ENCODE measurements around the gene UBE2L5. TPM values are rescaled to one million over a fixed set of nuclear protein-coding genes. Genes with fewer than 3 reads are reported as not detected.

UBE2L5 gene
- total and polyA plus RNA-seq, 2 experiments from 2014 or later: not detected

DNA sequence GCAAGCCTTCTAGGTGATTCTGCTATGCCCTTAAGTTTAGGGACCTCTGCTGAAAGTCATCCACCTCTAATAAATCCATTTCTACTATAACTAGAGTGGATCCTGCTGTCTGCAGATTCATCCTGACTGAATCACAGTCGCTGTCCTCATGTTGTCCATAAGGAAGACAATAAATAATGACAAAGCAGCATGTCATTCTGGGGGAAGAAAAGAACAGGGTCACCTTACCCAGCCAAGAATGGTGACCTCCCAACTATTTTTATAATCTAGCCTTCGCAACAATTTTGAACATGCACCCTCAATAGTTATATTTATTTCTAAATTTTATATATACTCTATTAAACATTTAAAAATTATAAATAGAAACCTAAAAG, 45.0 kb upstream of the UBE2L5 start:
- Histone ChIP-seq H3K9me3 (ENCODE audit: low read depth) (no peaks in the 10 kb centered on the region), H2AFZ (no peak overlapping the region), H3K4me2 (ENCODE audit: unreplicated experiment) (no peak overlapping the region), H3K9ac (no peak overlapping the region), H3K27ac (no peak overlapping the region), H3K4me1 (ENCODE audit: insufficient read depth) (0 out of 2 replicates have a peak, but pooled peaks cover 1% of the 10 kb centered on the region), H4K20me1 (ENCODE audit: insufficient read depth) (no peaks in the 10 kb centered on the region), H3F3A (ENCODE audit: insufficient read depth) (no peaks in the 10 kb centered on the region), H3K36me3 (ENCODE audit: low read depth) (no peaks in the 10 kb centered on the region), H3K27me3 (replicated peaks; ENCODE audit: insufficient read depth) (no peaks in the 10 kb centered on the region), H3K9me2 (ENCODE audit: insufficient read depth) (no peaks in the 10 kb centered on the region), H3K79me2 (ENCODE audit: insufficient read depth) (no peaks in the 10 kb centered on the region), H3K4me3 (no peak overlapping the region)
- 59 to 62% methylated on average over 2 of the region's 2 CpGs for WGBS, 2 experiments (ENCODE audit: low coverage in 1 of 2, low lambda C conversion rate in 2 of 2, missing lambda C conversion rate in 2 of 2)
- DNase-seq: no peak
- in situ Hi-C loops (cut with MboI): no loop called here
- TF ChIP-seq EZH2 (IDR thresholded peaks at IDR 0.05; ENCODE audit: insufficient read depth, poor library complexity, severe bottlenecking) (no peak), EZH2phosphoT487 (IDR thresholded peaks at IDR 0.05; ENCODE audit: insufficient read depth, low read depth) (no peak)

DNA sequence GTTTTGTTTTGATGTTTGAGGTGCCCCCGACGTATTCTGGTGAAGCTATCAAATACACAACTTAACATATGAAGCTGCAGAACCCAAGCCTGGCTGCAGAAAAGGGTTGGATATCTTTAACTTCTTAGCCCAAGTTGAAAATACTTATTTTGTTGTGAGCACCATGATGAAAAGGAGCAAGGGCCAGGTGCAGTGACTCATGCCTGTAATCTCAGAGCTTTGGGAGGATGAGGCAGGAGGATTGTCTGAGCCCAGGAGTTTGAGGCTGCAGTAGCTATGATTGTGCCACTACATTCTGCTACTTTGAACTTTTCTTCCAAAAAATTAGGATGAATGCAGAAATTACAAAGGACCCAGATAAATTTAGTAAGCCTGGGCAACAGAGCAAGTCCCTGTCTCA, 44.1 kb upstream of the UBE2L5 start:
- H3K9me2 ChIP-seq (ENCODE audit: insufficient read depth): no peaks in the 10 kb centered on the region
- no peaks in the 10 kb centered on the region for H3K36me3 ChIP-seq (ENCODE audit: low read depth)
- H3K4me3 ChIP-seq: no peak overlapping the region
- WGBS, 2 experiments (ENCODE audit: low coverage in 1 of 2, low lambda C conversion rate in 2 of 2, missing lambda C conversion rate in 2 of 2): 86 to 89% methylated on average over 2 of the region's 2 CpGs
- in situ Hi-C loops (cut with MboI): no loop called here
- H3K27ac ChIP-seq: no peak overlapping the region
- no peak overlapping the region for H3K4me2 ChIP-seq (ENCODE audit: unreplicated experiment)
- H3K79me2 ChIP-seq (ENCODE audit: insufficient read depth): no peaks in the 10 kb centered on the region
- no peak for TF ChIP-seq EZH2phosphoT487 (IDR thresholded peaks at IDR 0.05; ENCODE audit: insufficient read depth, low read depth)
- H3K9ac ChIP-seq: no peak overlapping the region
- H3F3A ChIP-seq (ENCODE audit: insufficient read depth): no peaks in the 10 kb centered on the region
- no peaks in the 10 kb centered on the region for H3K27me3 ChIP-seq (replicated peaks; ENCODE audit: insufficient read depth)
- H3K4me1 ChIP-seq (ENCODE audit: insufficient read depth): no peaks in the 10 kb centered on the region
- H4K20me1 ChIP-seq (ENCODE audit: insufficient read depth): no peaks in the 10 kb centered on the region
- no peak for DNase-seq
- no peaks in the 10 kb centered on the region for H3K9me3 ChIP-seq (ENCODE audit: low read depth)
- no peak overlapping the region for H2AFZ ChIP-seq

- H3K36me3 ChIP-seq (ENCODE audit: low read depth): no peaks in the 10 kb centered on the region
- H3K27me3 ChIP-seq (replicated peaks; ENCODE audit: insufficient read depth): no peaks in the 10 kb centered on the region
- H3K4me3 ChIP-seq: no peak overlapping the region
- H3K9me3 ChIP-seq (ENCODE audit: low read depth): no peaks in the 10 kb centered on the region
- H3K27ac ChIP-seq: no peak overlapping the region
- no peaks in the 10 kb centered on the region for H3F3A ChIP-seq (ENCODE audit: insufficient read depth)
- no peak overlapping the region for H3K4me2 ChIP-seq (ENCODE audit: unreplicated experiment)
- no peaks in the 10 kb centered on the region for H3K79me2 ChIP-seq (ENCODE audit: insufficient read depth)
- TF ChIP-seq EZH2phosphoT487 (IDR thresholded peaks at IDR 0.05; ENCODE audit: insufficient read depth, low read depth) (no peak), EZH2 (IDR thresholded peaks at IDR 0.05; ENCODE audit: insufficient read depth, poor library complexity, severe bottlenecking) (no peak)
- WGBS, 2 experiments (ENCODE audit: low coverage in 1 of 2, low lambda C conversion rate in 2 of 2, missing lambda C conversion rate in 2 of 2): 86 to 88% methylated on average over 2 of the region's 2 CpGs
- H3K9me2 ChIP-seq (ENCODE audit: insufficient read depth): no peaks in the 10 kb centered on the region
- no peak overlapping the region for H2AFZ ChIP-seq
- no peak for DNase-seq
- H3K9ac ChIP-seq: no peak overlapping the region
- in situ Hi-C loops (cut with MboI): no loop called here
- no peaks in the 10 kb centered on the region for H4K20me1 ChIP-seq (ENCODE audit: insufficient read depth)
- no peaks in the 10 kb centered on the region for H3K4me1 ChIP-seq (ENCODE audit: insufficient read depth)
Measured at GRCh38 chr13:30381049-30381448, 41.2 kb upstream of the UBE2L5 start.

GRCh38 chr13:30382836-30383525, 39.3 kb upstream of the UBE2L5 start:
- Histone ChIP-seq H3K27ac (no peak overlapping the region), H3F3A (ENCODE audit: insufficient read depth) (peaks cover 1% of the 10 kb centered on the region), H3K79me2 (ENCODE audit: insufficient read depth) (no peaks in the 10 kb centered on the region), H2AFZ (no peak overlapping the region), H3K9me3 (ENCODE audit: low read depth) (no peaks in the 10 kb centered on the region), H4K20me1 (ENCODE audit: insufficient read depth) (no peaks in the 10 kb centered on the region), H3K4me2 (ENCODE audit: unreplicated experiment) (no peak overlapping the region), H3K27me3 (replicated peaks; ENCODE audit: insufficient read depth) (no peaks in the 10 kb centered on the region), H3K4me3 (no peak overlapping the region), H3K9me2 (ENCODE audit: insufficient read depth) (no peaks in the 10 kb centered on the region), H3K4me1 (ENCODE audit: insufficient read depth) (0 out of 2 replicates have a peak, but pooled peaks cover 1% of the 10 kb centered on the region), H3K36me3 (ENCODE audit: low read depth) (no peaks in the 10 kb centered on the region), H3K9ac (no peak overlapping the region)
- 78 to 85% methylated on average over 6 of the region's 6 CpGs for WGBS, 2 experiments (ENCODE audit: low coverage in 1 of 2, low lambda C conversion rate in 2 of 2, missing lambda C conversion rate in 2 of 2)
- no peak for TF ChIP-seq EZH2phosphoT487 (IDR thresholded peaks at IDR 0.05; ENCODE audit: insufficient read depth, low read depth)
- TF ChIP-seq EZH2 (IDR thresholded peaks at IDR 0.05; ENCODE audit: insufficient read depth, poor library complexity, severe bottlenecking): no peak
- in situ Hi-C loops (cut with MboI): no loop called here
- no peak for DNase-seq
